Measurements from ENCODE around the gene DEF6. TPM values are rescaled to one million over a fixed set of nuclear protein-coding genes. Genes with fewer than 3 reads are reported as not detected.

The DEF6 gene
- total RNA-seq, 1 donor from 2014 or later: 5.9 TPM

GRCh38 chr6:35318196-35319171 lies 20.9 kb downstream of the DEF6 start:
- DNase-seq (ENCODE audit: low spot score, unreplicated experiment): peak; percentile 92
- no peaks in the 10 kb centered on the region for H3K9me3 Mint-ChIP-seq (ENCODE audit: low read depth)
- peak overlapping the region; percentile 34 for H3K27ac Mint-ChIP-seq
- no peak for TF ChIP-seq CTCF (IDR thresholded peaks at IDR 0.05; ENCODE audit: unreplicated experiment)
- peaks cover 1% of the 10 kb centered on the region for H3K36me3 Mint-ChIP-seq (ENCODE audit: insufficient read depth)
- H3K27me3 Mint-ChIP-seq: peaks cover 32% of the 10 kb centered on the region
- peaks cover 13% of the 10 kb centered on the region for H3K4me1 Mint-ChIP-seq (ENCODE audit: low read depth)
- peak overlapping the region; percentile 84 for H3K4me3 Mint-ChIP-seq (ENCODE audit: low read depth)

- H3K36me3 Mint-ChIP-seq (ENCODE audit: insufficient read depth): peaks cover 1% of the 10 kb centered on the region
- peaks cover 29% of the 10 kb centered on the region for H3K27me3 Mint-ChIP-seq
- H3K9me3 Mint-ChIP-seq (ENCODE audit: low read depth): no peaks in the 10 kb centered on the region
- no peak overlapping the region for H3K27ac Mint-ChIP-seq
- H3K4me1 Mint-ChIP-seq (ENCODE audit: low read depth): peaks cover 13% of the 10 kb centered on the region
- no peak overlapping the region for H3K4me3 Mint-ChIP-seq (ENCODE audit: low read depth)
- no peak for TF ChIP-seq CTCF (IDR thresholded peaks at IDR 0.05; ENCODE audit: unreplicated experiment)
- no peak for DNase-seq (ENCODE audit: low spot score, unreplicated experiment)
Measured at GRCh38 chr6:35319346-35320030, 21.9 kb downstream of the DEF6 start.

- peaks cover 24% of the 10 kb centered on the region for H3K27me3 Mint-ChIP-seq
- no peaks in the 10 kb centered on the region for H3K9me3 Mint-ChIP-seq (ENCODE audit: low read depth)
- H3K4me3 Mint-ChIP-seq (ENCODE audit: low read depth): no peak overlapping the region
Measured at GRCh38 chr6:35320031-35320410, 22.4 kb downstream of the DEF6 start.

GRCh38 chr6:35321091-35321490 lies 23.5 kb downstream of the DEF6 start:
- H3K27ac Mint-ChIP-seq: no peak overlapping the region
- no peak for DNase-seq (ENCODE audit: low spot score, unreplicated experiment)

More at GRCh38 chr6:35320031-35320410, 22.4 kb downstream of the DEF6 start:
- peaks cover 13% of the 10 kb centered on the region for H3K4me1 Mint-ChIP-seq (ENCODE audit: low read depth)
- no peak for TF ChIP-seq CTCF (IDR thresholded peaks at IDR 0.05; ENCODE audit: unreplicated experiment)
- peaks cover 1% of the 10 kb centered on the region for H3K36me3 Mint-ChIP-seq (ENCODE audit: insufficient read depth)
- DNase-seq (ENCODE audit: low spot score, unreplicated experiment): no peak
- H3K27ac Mint-ChIP-seq: no peak overlapping the region

More at GRCh38 chr6:35321091-35321490, 23.5 kb downstream of the DEF6 start:
- Mint-ChIP-seq H3K4me3 (ENCODE audit: low read depth) (no peak overlapping the region), H3K27me3 (peaks cover 23% of the 10 kb centered on the region), H3K36me3 (ENCODE audit: insufficient read depth) (peaks cover 1% of the 10 kb centered on the region), H3K4me1 (ENCODE audit: low read depth) (peaks cover 13% of the 10 kb centered on the region), H3K9me3 (ENCODE audit: low read depth) (no peaks in the 10 kb centered on the region)
- TF ChIP-seq CTCF (IDR thresholded peaks at IDR 0.05; ENCODE audit: unreplicated experiment): no peak

Measured in progenitor cell of endocrine pancreas (in vitro differentiated cells).